B cell (primary cell): ENCODE results near the gene NPNT.

Experiments
- CTCF ChIP-seq: fragments of 200-600 bp; IDR thresholded peaks from one replicate; pipeline ENCODE4 v1.8.0; 2022; ENCODE audit warnings: antibody characterized with exemption, mild to moderate bottlenecking
- EZH2 ChIP-seq: IDR thresholded peaks from 2 replicates; pipeline ENCODE4 v1.6.1; 2012; ENCODE audit warnings: borderline replicate concordance, low read depth, mild to moderate bottlenecking, moderate library complexity, low read length; ENCODE audit not compliant: insufficient read depth, poor library complexity, severe bottlenecking

DNA sequence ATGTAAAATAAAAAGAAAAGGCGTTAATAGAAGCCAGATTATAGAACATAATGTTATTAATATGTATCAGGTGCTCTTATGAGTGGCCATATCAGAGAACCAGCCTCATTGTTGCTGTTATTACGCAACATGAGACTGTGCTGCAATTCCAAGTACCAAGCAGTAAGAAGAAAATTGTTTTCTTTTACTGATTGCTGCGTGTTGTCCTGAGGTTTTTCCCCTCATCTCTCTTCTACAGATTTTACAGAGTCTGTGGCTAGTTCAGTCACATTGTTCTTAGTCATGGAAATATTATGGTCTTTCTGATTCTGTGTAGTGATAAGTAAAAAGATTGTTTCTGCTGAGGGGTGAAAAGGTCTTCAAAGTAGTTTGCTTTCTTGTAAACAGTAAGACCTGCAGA is 55.9 kb downstream of the NPNT start:
- TF ChIP-seq CTCF (no peak), EZH2 (no peak)
